Ramos (cell line): ENCODE results near the gene NCAM1.

Experiments
- in situ Hi-C: fragments of 300-500 bp; cut with MboI; formaldehyde crosslinking; loops from one replicate; pipeline ENCODE4 v1.14.3; 2022; ENCODE audit warnings: low sequenced_read_pairs; ENCODE audit not compliant: unreplicated experiment

NCAM1 gene

GRCh38 chr11:113269096-113269495 is 307.9 kb downstream of the NCAM1 start:
- in situ Hi-C loops = no loop called here

- in situ Hi-C loops = no loop called here
Observed at GRCh38 chr11:113269636-113270035, 308.4 kb downstream of the NCAM1 start.

GRCh38 chr11:113270080-113270479 is 308.9 kb downstream of the NCAM1 start:
- in situ Hi-C loops = no loop called here

GRCh38 chr11:113271551-113272245 is 310.5 kb downstream of the NCAM1 start:
- in situ Hi-C loops = no loop called here

GRCh38 chr11:113272281-113272680 is 311.1 kb downstream of the NCAM1 start:
- in situ Hi-C loops = no loop called here

- in situ Hi-C loops = no loop called here
Observed at GRCh38 chr11:113272927-113273615, 311.9 kb downstream of the NCAM1 start.

DNA sequence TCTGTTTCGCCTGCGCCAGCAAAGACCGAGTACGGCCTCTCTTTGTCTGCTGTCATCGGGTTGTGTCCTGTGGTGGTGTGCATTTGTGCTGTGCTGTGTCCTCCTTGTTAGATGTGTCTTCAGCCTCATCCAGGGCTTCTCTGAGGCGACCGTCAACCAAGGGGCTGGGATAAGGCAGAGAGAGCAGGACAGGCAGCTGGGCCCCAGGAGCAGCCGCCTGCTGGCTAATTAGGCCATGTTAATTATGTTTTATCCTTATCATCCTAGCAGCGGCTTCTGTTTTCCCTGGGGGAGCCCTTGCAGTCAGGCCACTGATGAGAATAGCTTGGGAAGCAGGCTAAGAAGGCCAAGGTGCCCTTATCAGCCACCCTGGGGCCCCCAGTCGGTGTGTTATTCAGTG is 312.5 kb downstream of the NCAM1 start:
- in situ Hi-C loops = no loop called here

DNA sequence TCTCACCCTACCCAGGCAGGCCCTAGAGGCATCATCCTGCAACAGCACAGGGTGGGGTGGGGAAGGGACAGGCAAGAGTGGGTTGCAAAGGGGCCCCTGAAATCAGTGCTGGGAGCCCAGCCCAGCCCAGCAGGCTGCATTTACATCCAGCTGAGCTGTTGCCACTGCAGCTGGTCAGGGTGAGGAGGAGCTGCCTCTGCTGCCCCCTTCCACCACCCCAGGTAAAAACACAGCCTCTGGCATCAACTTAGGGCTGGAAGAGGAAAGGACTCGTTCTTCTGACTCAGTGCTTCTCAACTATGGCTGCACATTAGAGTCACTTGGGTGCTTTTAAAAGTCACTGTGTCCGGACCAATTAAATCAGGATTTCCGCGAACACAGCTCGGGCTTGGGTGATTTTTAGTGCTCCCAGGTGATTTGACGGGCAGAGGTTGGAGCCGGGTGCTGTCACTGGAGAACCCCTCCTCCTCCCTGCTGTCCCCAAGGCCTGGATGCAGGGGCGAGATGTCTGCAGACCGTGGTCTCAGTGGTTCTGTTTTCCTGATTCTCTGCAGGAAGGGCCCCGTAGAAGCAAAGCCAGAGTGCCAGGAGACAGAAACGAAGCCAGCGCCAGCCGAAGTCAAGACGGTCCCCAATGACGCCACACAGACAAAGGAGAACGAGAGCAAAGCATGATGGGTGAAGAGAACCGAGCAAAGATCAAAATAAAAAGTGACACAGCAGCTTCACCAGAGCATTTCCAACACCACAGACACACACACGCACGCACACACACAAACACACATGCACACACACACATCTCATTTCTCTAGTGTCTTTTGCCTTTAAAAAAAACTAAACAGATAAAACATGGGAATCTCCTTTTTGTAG is 313.7 kb downstream of the NCAM1 start:
- in situ Hi-C loops = loop anchor here (25.0 kb wide), 2 partner anchors 988 to 1063 kb away; no protein-coding TSS in a partner anchor

GRCh38 chr11:113275602-113276001 is 314.4 kb downstream of the NCAM1 start:
- in situ Hi-C loops = loop anchor here (25.0 kb wide), 2 partner anchors 988 to 1063 kb away; no protein-coding TSS in a partner anchor

DNA sequence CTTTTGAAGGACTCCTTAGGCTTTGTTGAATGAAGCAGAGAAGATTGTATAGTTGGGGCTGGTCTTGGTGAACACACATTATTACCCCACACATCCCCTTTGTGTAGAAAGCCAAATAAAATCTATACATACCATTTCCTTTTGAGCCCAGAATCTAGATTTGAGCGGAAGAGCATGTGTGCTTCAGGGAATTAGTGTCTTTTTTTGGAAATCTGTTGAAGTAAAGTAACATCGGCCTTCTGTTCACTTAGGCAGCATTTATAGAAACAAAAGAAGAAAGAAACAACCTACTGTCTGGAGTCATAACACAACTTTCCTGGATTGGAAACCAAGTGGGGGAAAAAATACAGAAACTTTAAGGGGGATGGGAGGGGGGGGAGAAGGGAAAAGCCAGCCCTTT is 315.2 kb downstream of the NCAM1 start:
- in situ Hi-C loops = loop anchor here (25.0 kb wide), 2 partner anchors 989 to 1064 kb away; no protein-coding TSS in a partner anchor

DNA sequence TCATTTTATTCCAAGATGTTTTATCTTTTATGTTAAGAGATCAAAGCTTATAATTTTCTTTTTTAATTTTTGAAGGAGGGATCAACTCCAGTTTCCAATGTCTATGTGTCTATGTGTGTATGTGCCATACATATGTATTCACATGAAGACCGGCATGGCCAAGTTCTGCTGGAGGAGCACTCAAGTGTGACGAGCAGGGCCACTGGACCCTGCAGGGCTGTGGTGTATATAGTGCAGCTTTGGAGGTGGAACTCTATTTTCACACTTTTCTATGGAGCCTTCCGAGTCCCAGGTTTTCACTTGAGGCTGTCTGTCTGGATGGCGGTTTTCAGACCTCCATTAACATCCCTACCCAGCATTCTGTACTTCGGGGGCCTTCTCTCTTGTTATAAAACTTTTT is 316.7 kb downstream of the NCAM1 start:
- in situ Hi-C loops = loop anchor here (25.0 kb wide), 2 partner anchors 991 to 1066 kb away; no protein-coding TSS in a partner anchor

- in situ Hi-C loops = loop anchor here (25.0 kb wide), 2 partner anchors 991 to 1066 kb away; no protein-coding TSS in a partner anchor
Observed at GRCh38 chr11:113278481-113278880, 317.3 kb downstream of the NCAM1 start.

DNA sequence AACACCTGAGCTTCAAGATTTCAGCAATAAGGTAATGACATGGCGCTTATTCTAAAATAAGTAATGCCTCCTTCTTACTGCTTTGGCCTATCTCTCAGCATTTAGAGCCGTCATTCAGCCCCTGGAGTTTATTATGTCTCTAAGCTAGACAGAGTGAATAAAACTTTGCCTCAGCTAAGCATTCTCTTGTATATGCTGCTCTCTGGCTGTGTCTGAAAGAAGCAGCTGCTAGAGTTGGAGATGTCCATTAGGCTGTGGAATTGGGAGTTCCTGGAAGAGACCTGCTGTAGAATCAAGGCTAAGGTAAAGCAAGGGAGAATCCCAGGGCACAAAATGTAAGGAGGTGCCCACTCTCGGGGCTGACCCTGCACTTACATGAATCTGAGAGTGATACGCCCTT is 317.7 kb downstream of the NCAM1 start:
- in situ Hi-C loops = loop anchor here (25.0 kb wide), 2 partner anchors 992 to 1067 kb away; no protein-coding TSS in a partner anchor

- in situ Hi-C loops = loop anchor here (25.0 kb wide), 2 partner anchors 992 to 1067 kb away; no protein-coding TSS in a partner anchor
Observed at GRCh38 chr11:113279591-113279990, 318.4 kb downstream of the NCAM1 start.

DNA sequence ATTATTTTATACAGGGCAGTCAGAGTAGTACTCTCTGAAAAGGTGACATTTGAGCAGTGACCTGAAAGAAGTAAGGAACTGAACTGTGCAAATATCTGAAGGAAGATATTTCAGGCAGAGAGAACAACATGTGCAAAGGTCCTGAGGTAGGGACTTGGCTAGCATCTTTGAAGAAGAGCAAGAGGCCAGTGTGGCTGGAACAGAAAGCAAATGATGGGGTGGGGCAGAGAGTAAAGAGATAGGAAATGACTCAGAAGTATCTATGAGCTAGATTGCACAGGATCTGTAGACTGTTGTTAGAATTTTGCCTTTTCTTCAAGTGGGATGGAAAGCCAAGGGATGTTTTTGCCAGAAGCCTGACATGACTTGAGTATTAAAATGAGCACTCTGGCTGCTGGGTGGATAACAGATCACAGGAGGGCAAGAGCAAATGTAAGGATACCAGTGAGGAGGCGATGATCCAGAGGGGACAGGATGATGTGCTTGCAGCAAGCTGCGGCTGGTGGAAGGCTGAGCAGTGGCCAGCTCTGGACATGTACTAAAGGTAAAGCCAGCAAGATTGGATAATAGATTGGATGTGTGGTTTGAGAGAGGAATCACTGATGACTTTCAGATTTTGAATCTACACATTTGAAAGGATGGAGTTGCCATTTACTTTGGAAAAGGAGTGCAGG is 320.0 kb downstream of the NCAM1 start:
- in situ Hi-C loops = loop anchor here (25.0 kb wide), 2 partner anchors 994 to 1069 kb away; no protein-coding TSS in a partner anchor

DNA sequence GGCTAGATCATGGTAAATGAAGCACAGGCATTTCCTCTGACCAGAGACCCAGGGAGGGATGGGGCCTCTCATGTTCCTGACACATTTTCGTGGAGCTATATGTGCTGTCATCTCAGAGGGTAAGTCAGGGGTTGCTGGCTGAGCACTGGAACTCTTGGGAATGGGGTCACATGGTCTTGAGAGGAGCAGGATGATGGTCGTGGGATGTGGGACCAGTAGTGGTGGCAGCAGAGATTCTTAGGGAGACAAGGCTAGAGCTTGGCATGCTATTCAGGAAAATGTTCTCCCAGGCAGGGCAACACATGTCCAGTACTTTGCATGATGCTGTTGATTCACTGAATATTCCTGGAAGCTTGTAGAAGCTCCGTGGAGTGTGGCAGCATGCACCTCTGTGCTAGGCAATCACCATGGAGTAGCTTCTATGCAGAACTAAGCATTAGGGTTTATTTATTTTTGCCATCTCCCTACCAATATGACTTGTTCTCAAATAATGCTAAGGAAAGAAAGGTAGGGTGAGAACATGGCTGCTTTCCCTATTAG is 321.7 kb downstream of the NCAM1 start:
- in situ Hi-C loops = loop anchor here (25.0 kb wide), 2 partner anchors 996 to 1071 kb away; no protein-coding TSS in a partner anchor

DNA sequence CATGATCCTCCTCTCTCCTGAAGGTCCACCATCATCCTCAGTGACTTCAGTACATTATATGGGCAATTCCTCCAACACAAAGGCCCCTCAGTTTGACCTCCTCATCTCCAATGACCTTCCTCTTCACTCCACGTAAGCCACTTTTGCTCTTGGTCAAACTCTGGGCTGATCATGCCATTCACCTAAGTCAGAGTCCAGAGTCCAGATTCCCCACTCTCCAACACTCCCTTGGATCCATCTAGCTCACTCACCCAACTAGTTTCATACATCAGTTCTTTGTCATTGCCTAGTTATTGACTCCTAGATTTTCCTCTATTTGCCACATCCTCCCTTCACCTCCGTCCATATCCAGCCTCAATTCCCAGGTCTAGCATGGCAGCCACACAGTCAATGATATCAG is 322.7 kb downstream of the NCAM1 start:
- in situ Hi-C loops = loop anchor here (25.0 kb wide), 2 partner anchors 997 to 1072 kb away; no protein-coding TSS in a partner anchor

- in situ Hi-C loops = loop anchor here (25.0 kb wide), 2 partner anchors 999 to 1074 kb away; no protein-coding TSS in a partner anchor
Observed at GRCh38 chr11:113286009-113286408, 324.8 kb downstream of the NCAM1 start.
